GM18909 (cell line): ENCODE measurements around the gene NPHP1.
"Not testable (repeated sequence)": the region's sequence is repeated elsewhere in the genome, so short reads cannot be mapped to it uniquely, and the experiment has no call there.

Source experiments
- ATAC-seq: cut with Tn5 transposase; IDR thresholded peaks from one replicate; pipeline ENCODE4 v1.9.1; 2021; ENCODE audit warnings: mild to moderate bottlenecking; ENCODE audit not compliant: unreplicated experiment, poor library complexity

NPHP1 gene

GRCh38 chr2:110204408-110205385, at the start of gene NPHP1:
TSS of gene NPHP1 (minus strand) at chr2:110205013. CDS start at chr2:110204968, 45 bp downstream.
- peak; percentile 91 for ATAC-seq

GRCh38 chr2:110248081-110248795, 43.4 kb upstream of the NPHP1 start:
- not testable (repeated sequence) for ATAC-seq

GRCh38 chr2:110245488-110246435, 40.9 kb upstream of the NPHP1 start:
- ATAC-seq, result not testable (repeated sequence)

GRCh38 chr2:110243283-110243682, 38.5 kb upstream of the NPHP1 start:
- not testable (repeated sequence) for ATAC-seq

GRCh38 chr2:110234514-110234913, 29.7 kb upstream of the NPHP1 start:
- ATAC-seq, result not testable (repeated sequence)

DNA sequence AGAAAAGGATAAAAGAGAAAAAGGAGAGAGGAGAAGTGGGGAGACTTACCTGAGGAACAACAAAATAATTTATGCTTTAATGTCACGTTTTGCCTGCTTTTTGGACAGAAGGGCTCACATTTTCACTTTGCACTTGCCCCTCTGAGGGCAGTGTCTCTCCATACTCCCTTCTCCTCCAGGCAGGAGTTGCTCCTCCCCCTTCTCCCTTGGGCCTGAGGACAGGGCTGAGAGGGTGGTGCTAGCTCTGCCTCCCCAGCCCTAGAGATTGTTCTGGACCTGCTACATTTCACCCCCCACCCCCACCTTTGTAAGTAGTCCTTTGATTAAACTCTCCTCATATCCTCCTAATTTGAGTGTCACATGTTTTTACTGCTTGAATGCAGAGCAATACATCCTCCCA, 25.1 kb upstream of the NPHP1 start:
- ATAC-seq, result not testable (repeated sequence)

- not testable (repeated sequence) for ATAC-seq
These were observed 17.8 kb upstream of the NPHP1 start for GRCh38 chr2:110222626-110223025.

GRCh38 chr2:110221938-110222337, 17.1 kb upstream of the NPHP1 start:
- no peak for ATAC-seq

- no peak for ATAC-seq
These were observed 15.4 kb upstream of the NPHP1 start for GRCh38 chr2:110220190-110220564.

GRCh38 chr2:110219496-110220189, 14.8 kb upstream of the NPHP1 start:
- ATAC-seq, result no peak

- not testable (repeated sequence) for ATAC-seq
These were observed 14.1 kb upstream of the NPHP1 start for GRCh38 chr2:110218889-110219288.

DNA sequence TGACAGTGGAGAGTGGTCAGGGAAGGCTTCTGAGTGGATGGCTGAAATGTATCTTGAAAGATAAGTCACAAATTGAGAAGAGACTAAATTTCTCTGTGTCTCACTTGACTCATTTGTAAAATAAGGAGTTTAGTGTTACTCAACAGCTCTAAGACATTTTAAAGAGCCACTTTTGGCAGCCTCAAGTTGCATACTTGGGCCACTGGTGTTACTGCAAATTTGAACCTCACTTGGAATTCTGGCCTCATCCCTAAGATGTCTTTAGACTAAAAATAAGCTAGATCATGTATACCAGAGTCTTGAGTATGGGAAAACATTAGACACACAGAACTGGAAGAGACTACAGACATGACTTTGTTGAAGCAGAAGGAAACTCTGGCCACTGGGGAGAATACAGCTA, 12.0 kb upstream of the NPHP1 start:
- ATAC-seq, result no peak

DNA sequence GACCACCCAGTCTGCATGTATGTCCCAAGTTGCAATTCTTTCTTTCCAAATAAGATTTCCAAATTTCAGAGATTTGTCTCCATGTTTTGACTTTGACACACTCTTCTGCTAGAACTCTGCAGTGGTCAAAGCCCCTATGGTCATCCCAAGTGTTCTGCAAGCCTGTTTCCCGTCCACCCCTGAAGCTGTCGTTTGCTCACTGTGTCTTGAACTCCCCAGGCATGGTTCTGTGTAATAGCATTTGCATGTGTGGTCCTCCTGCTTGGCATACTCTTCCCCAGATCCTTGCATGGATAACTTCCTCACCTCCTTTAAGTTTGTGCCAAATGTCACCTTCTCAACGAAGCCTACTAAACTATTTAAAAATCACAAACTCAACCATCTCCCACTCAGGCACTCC, 11.4 kb upstream of the NPHP1 start:
- no peak for ATAC-seq

GRCh38 chr2:110215566-110216158, 10.8 kb upstream of the NPHP1 start:
- no peak for ATAC-seq

- ATAC-seq, result no peak
These were observed 10.3 kb upstream of the NPHP1 start for GRCh38 chr2:110215091-110215490.

GRCh38 chr2:110213522-110213921, 8.7 kb upstream of the NPHP1 start:
- not testable (repeated sequence) for ATAC-seq

GRCh38 chr2:110211938-110212858, 7.4 kb upstream of the NPHP1 start, which contains the start of gene MTLN:
TSS of gene MTLN (minus strand) at chr2:110212547. CDS start at chr2:110212525, 22 bp downstream.
- peak; percentile 89 for ATAC-seq
